Fibroblast of lung (primary cell): Measurements from ENCODE around the gene HIVEP3. TPM values are rescaled to one million over a fixed set of nuclear protein-coding genes. Genes with fewer than 3 reads are reported as not detected.

Experiments
- DNase-seq, 2 donors: peaks; one replicate each; pipeline versions ENCODE4 v3.0.0 to v3.0.0-alpha.2; 2010; ENCODE audit warnings: low read depth in 2 of 2
- H2AFZ ChIP-seq: 2 replicates; pipeline ENCODE4 v1.5.1; 2012; ENCODE audit warnings: low read length, control low read depth, inconsistent platforms
- H3K27ac ChIP-seq: 2 replicates; pipeline ENCODE4 v1.5.1; 2011; ENCODE audit warnings: low read length, control low read depth; ENCODE audit not compliant: insufficient read depth
- H3K27me3 ChIP-seq: 2 replicates; pipeline ENCODE4 v1.5.1; 2011; ENCODE audit warnings: mild to moderate bottlenecking, low read length; ENCODE audit not compliant: control insufficient read depth, insufficient read depth
- H3K36me3 ChIP-seq: 2 replicates; pipeline ENCODE4 v1.5.1; 2011; ENCODE audit warnings: low read length; ENCODE audit not compliant: control insufficient read depth, insufficient read depth
- H3K4me1 ChIP-seq: 2 replicates; pipeline ENCODE4 v1.5.1; 2011; ENCODE audit warnings: low read length; ENCODE audit not compliant: control insufficient read depth, insufficient read depth; ENCODE audit errors: extremely low read depth
- H3K4me2 ChIP-seq: 2 replicates; pipeline ENCODE4 v1.5.1; 2011; ENCODE audit warnings: low read length, control low read depth; ENCODE audit not compliant: insufficient read depth; ENCODE audit errors: extremely low read depth
- H3K4me3 ChIP-seq, 4 experiments: fragments of 200-600 bp in 1 of 4; sonication (generic) in 1 of 4; replicated peaks in 1 of 4; 2 replicates each; pipeline ENCODE4 v1.5.1; 2011 to 2016; ENCODE audit warnings: low read length in 4 of 4, low read depth in 3 of 4, mild to moderate bottlenecking in 3 of 4, control low read depth in 2 of 4, inconsistent platforms in 1 of 4, mixed read lengths in 1 of 4; ENCODE audit not compliant: insufficient read depth in 1 of 4; ENCODE audit errors: control extremely low read depth in 1 of 4
- H3K79me2 ChIP-seq: 2 replicates; pipeline ENCODE4 v1.5.1; 2012; ENCODE audit warnings: mild to moderate bottlenecking, low read length, inconsistent platforms; ENCODE audit not compliant: control insufficient read depth, insufficient read depth
- H3K9ac ChIP-seq: 2 replicates; pipeline ENCODE4 v1.5.1; 2011; ENCODE audit warnings: mild to moderate bottlenecking, low read length, control low read depth; ENCODE audit not compliant: insufficient read depth
- H3K9me3 ChIP-seq: 2 replicates; pipeline ENCODE4 v1.5.1; 2012; ENCODE audit warnings: low read depth, low read length; ENCODE audit not compliant: control insufficient read depth, insufficient read depth
- H4K20me1 ChIP-seq: 2 replicates; pipeline ENCODE4 v1.5.1; 2011; ENCODE audit warnings: low read length; ENCODE audit not compliant: control insufficient read depth, insufficient read depth; ENCODE audit errors: extremely low read depth
- CTCF ChIP-seq, 2 donors: IDR thresholded peaks in 1 of 2; conservative IDR thresholded peaks in 1 of 2; 1 replicate in 1 of 2; 2 replicates in 1 of 2; pipeline ENCODE4 v1.5.1; 2011 to 2012; ENCODE audit warnings: low read length in 2 of 2, control low read depth in 1 of 2, inconsistent platforms in 1 of 2, low read depth in 1 of 2, mild to moderate bottlenecking in 1 of 2
- EZH2 ChIP-seq: IDR thresholded peaks from 2 replicates; pipeline ENCODE4 v1.5.1; 2012; ENCODE audit warnings: low read length, control low read depth, mild to moderate bottlenecking; ENCODE audit errors: missing control alignments
- polyA plus RNA-seq, 2 donors: library from polyadenylated mRNA; depleted of rRNA in 1 of 2; stranded (reverse) in 1 of 2; unstranded in 1 of 2; fragments of >200 nt; gene quantifications; 2 replicates each; pipeline ENCODE4 v1.2.1, GENCODE V29; 2011 to 2012; ENCODE audit warnings: missing spikeins in 1 of 2
- total RNA-seq: library from RNA; depleted of rRNA; stranded (reverse); fragments of >200 nt; gene quantifications from 2 replicates; pipeline ENCODE4 v1.2.1, GENCODE V29; 2014

HIVEP3 gene
- total and polyA plus RNA-seq, 2 donors (not counting 1 experiment from before 2014, with no cell fraction given), result 0.83 to 3.2 TPM

GRCh38 chr1:41665962-41666917 is 252.5 kb downstream of the HIVEP3 start:
- Histone ChIP-seq H3K36me3 (no peaks in the 10 kb centered on the region), H3K9ac (no peak overlapping the region), H3K4me3 (no peak overlapping the region), H3K9me3 (no peaks in the 10 kb centered on the region), H3K4me1 (peaks cover 5% of the 10 kb centered on the region), H4K20me1 (no peaks in the 10 kb centered on the region), H3K4me2 (no peak overlapping the region), H2AFZ (no peak overlapping the region), H3K27ac (no peak overlapping the region), H3K79me2 (no peaks in the 10 kb centered on the region), H3K27me3 (no peaks in the 10 kb centered on the region)
- TF ChIP-seq CTCF (conservative IDR thresholded peaks at IDR 0.05 in 1 of 2, IDR thresholded peaks at IDR 0.05 in 1 of 2; ENCODE audit: low read depth in 1 of 2, low read length in 2 of 2), result no peak
- no peak for TF ChIP-seq EZH2
- no peak for DNase-seq

GRCh38 chr1:41664861-41665640 is 253.7 kb downstream of the HIVEP3 start:
- no peak overlapping the region for H3K27ac ChIP-seq

More at GRCh38 chr1:41664861-41665640, 253.7 kb downstream of the HIVEP3 start:
- DNase-seq, result peak; percentile 69 to 80
- peaks cover 5% of the 10 kb centered on the region for H3K4me1 ChIP-seq
- H3K9ac ChIP-seq, result no peak overlapping the region
- H2AFZ ChIP-seq, result no peak overlapping the region
- no peaks in the 10 kb centered on the region for H3K27me3 ChIP-seq
- H3K9me3 ChIP-seq, result no peaks in the 10 kb centered on the region
- H3K4me3 ChIP-seq, result no peak overlapping the region
- no peak overlapping the region for H3K4me2 ChIP-seq
- H3K79me2 ChIP-seq, result no peaks in the 10 kb centered on the region
- TF ChIP-seq CTCF (conservative IDR thresholded peaks at IDR 0.05 in 1 of 2, IDR thresholded peaks at IDR 0.05 in 1 of 2; ENCODE audit: low read depth in 1 of 2, low read length in 2 of 2) (no peak), EZH2 (no peak)
- H4K20me1 ChIP-seq, result no peaks in the 10 kb centered on the region
- no peaks in the 10 kb centered on the region for H3K36me3 ChIP-seq
